LNCAP (cell line): ENCODE results near the gene ATF7IP2.

Experiments used
- TF ChIP-seq, protein P1 (sequence below): fragments of 450-650 bp; IDR thresholded peaks from 2 replicates; pipeline ENCODE4 v1.5.1; 2017; ENCODE audit warnings: mild to moderate bottlenecking

The ATF7IP2 gene

GRCh38 chr16:10531582-10531981 is 145.7 kb downstream of the ATF7IP2 start:
- TF ChIP-seq, protein P1, sequence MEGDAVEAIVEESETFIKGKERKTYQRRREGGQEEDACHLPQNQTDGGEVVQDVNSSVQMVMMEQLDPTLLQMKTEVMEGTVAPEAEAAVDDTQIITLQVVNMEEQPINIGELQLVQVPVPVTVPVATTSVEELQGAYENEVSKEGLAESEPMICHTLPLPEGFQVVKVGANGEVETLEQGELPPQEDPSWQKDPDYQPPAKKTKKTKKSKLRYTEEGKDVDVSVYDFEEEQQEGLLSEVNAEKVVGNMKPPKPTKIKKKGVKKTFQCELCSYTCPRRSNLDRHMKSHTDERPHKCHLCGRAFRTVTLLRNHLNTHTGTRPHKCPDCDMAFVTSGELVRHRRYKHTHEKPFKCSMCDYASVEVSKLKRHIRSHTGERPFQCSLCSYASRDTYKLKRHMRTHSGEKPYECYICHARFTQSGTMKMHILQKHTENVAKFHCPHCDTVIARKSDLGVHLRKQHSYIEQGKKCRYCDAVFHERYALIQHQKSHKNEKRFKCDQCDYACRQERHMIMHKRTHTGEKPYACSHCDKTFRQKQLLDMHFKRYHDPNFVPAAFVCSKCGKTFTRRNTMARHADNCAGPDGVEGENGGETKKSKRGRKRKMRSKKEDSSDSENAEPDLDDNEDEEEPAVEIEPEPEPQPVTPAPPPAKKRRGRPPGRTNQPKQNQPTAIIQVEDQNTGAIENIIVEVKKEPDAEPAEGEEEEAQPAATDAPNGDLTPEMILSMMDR = no peak
